Panc1 (cell line): ENCODE results near the gene DUSP10. TPM values are rescaled to one million over a fixed set of nuclear protein-coding genes. Genes with fewer than 3 reads are reported as not detected.

Source experiments
- ATAC-seq: fragments of 200-7000 bp; cut with Tn5 transposase; 2 replicates; pipeline ENCODE4 v1.9.1; 2020; ENCODE audit warnings: mild to moderate bottlenecking, moderate library complexity
- BruUV-seq: library from RNA; stranded (reverse); fragments of 400-500 nt; replicated peaks from 2 replicates; lab custom pipeline; 2021; lab: Mats Ljungman, UMichigan
- CTCF ChIA-PET: fragments of 300-600 bp; sonication (Branson Sonifier 250); formaldehyde crosslinking; loops from one replicate; lab custom pipeline; 2022; ENCODE audit warnings: antibody characterized with exemption; lab: Charles Lee
- POLR2A ChIA-PET: fragments of 300-600 bp; sonication (Branson Sonifier 250); formaldehyde crosslinking; loops from one replicate; lab custom pipeline; 2022; ENCODE audit warnings: antibody characterized with exemption; lab: Charles Lee
- DNase-seq: peaks from one replicate; pipeline ENCODE4 v3.0.0-alpha.2; 2010; ENCODE audit warnings: low read depth, low spot score
- H3K27ac ChIP-seq: 2 replicates; pipeline ENCODE4 v1.5.1; 2011; ENCODE audit warnings: mild to moderate bottlenecking, low read length, inconsistent platforms
- H3K27me3 ChIP-seq: fragments of 200-500 bp; sonication (Bioruptor generic); 2 replicates; pipeline ENCODE4 v1.6.0; 2014; ENCODE audit warnings: low read length, inconsistent platforms; ENCODE audit not compliant: control insufficient read depth, insufficient read depth
- H3K36me3 ChIP-seq: fragments of 200-500 bp; sonication (Bioruptor generic); 2 replicates; pipeline ENCODE4 v1.5.1; 2014; ENCODE audit warnings: inconsistent platforms, mild to moderate bottlenecking, low read length, moderate library complexity; ENCODE audit not compliant: control insufficient read depth, insufficient read depth
- H3K4me1 ChIP-seq: 2 replicates; pipeline ENCODE4 v1.5.1; 2011; ENCODE audit warnings: inconsistent platforms, mild to moderate bottlenecking, low read length, moderate library complexity; ENCODE audit not compliant: control insufficient read depth, insufficient read depth
- H3K4me3 ChIP-seq, 2 experiments: 2 replicates each; pipeline ENCODE4 v1.5.1; 2011 to 2012; ENCODE audit warnings: low read depth in 2 of 2, low read length in 2 of 2, mild to moderate bottlenecking in 2 of 2, inconsistent platforms in 1 of 2, moderate library complexity in 1 of 2
- H3K9me3 ChIP-seq: fragments of 200-500 bp; sonication (Bioruptor generic); 2 replicates; pipeline ENCODE4 v1.5.1; 2014; ENCODE audit warnings: low read depth, mild to moderate bottlenecking, inconsistent platforms, low read length, moderate library complexity; ENCODE audit not compliant: control insufficient read depth, insufficient read depth
- POLR2AphosphoS5 ChIP-seq: IDR thresholded peaks from 2 replicates; pipeline ENCODE4 v1.6.1; 2012; ENCODE audit warnings: mild to moderate bottlenecking, low read depth, low read length, moderate library complexity
- SIN3A ChIP-seq: IDR thresholded peaks from 2 replicates; pipeline ENCODE4 v1.6.1; 2012; ENCODE audit warnings: low read depth, mild to moderate bottlenecking, low read length, moderate library complexity, borderline replicate concordance; ENCODE audit not compliant: insufficient read depth
- TCF7L2 ChIP-seq: IDR thresholded peaks from 2 replicates; pipeline ENCODE4 v1.6.1; 2011; ENCODE audit warnings: mild to moderate bottlenecking, low read depth, low read length, inconsistent platforms
- in situ Hi-C: cut with HindIII; loops from 2 replicates; pipeline ENCODE4 v1.10.0; 2016; ENCODE audit warnings: low sequenced_read_pairs, low pct_unique_long_range_greater_than_20kb
- intact Hi-C: fragments of 100-400 bp; cut with micrococcal nuclease; formaldehyde crosslinking; loops from one replicate; pipeline ENCODE4 v1.10.0; 2022; ENCODE audit not compliant: unreplicated experiment
- total RNA-seq: library from RNA; stranded (reverse); gene quantifications from one replicate; pipeline ENCODE4 v1.2.1, GENCODE V29; 2021; ENCODE audit not compliant: unreplicated experiment
- TF ChIP-seq, protein P1 (sequence below): fragments of 450-650 bp; IDR thresholded peaks from 2 replicates; pipeline ENCODE4 v1.5.1; 2017; ENCODE audit warnings: mild to moderate bottlenecking
- TF ChIP-seq, protein P2 (sequence below), 2 experiments: IDR thresholded peaks; 2 replicates each; pipeline ENCODE4 v1.6.1; 2011 to 2012; ENCODE audit warnings: low read depth in 2 of 2, control low read depth in 1 of 2, low read length in 1 of 2, mild to moderate bottlenecking in 1 of 2, moderate library complexity in 1 of 2; ENCODE audit not compliant: insufficient read depth in 1 of 2

DUSP10 gene
- total RNA-seq, 1 experiment from 2014 or later: 1.4 TPM

DNA sequence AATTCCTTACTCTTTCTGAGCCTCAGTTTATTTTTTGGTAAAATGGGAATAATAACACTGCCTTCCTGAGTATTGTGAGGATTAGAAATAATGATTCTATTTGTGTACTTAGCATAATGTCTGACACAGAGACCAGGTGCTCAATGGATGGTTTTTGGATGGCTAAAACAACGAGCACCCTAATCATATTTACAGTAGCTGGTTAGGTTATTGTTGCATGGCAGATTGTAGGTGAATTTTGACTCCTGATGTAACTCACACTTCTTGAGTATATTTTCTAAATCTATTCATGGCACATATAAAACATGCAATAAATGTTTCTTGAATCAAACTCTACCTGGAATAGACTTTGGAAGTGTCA is 11.9 kb upstream of the DUSP10 start:
- Histone ChIP-seq H3K4me3 (no peak overlapping the region), H3K4me1 (no peaks in the 10 kb centered on the region), H3K27ac (no peak overlapping the region), H3K27me3 (no peaks in the 10 kb centered on the region), H3K9me3 (no peaks in the 10 kb centered on the region), H3K36me3 (no peaks in the 10 kb centered on the region)
- BruUV-seq: no TSS peak
- intact Hi-C loops (no loop called here), in situ Hi-C loops (no loop called here)
- DNase-seq: no peak
- ATAC-seq: no peak
- ChIA-PET CTCF (no interaction called here), POLR2A (no interaction called here)
- TF ChIP-seq, protein P1, sequence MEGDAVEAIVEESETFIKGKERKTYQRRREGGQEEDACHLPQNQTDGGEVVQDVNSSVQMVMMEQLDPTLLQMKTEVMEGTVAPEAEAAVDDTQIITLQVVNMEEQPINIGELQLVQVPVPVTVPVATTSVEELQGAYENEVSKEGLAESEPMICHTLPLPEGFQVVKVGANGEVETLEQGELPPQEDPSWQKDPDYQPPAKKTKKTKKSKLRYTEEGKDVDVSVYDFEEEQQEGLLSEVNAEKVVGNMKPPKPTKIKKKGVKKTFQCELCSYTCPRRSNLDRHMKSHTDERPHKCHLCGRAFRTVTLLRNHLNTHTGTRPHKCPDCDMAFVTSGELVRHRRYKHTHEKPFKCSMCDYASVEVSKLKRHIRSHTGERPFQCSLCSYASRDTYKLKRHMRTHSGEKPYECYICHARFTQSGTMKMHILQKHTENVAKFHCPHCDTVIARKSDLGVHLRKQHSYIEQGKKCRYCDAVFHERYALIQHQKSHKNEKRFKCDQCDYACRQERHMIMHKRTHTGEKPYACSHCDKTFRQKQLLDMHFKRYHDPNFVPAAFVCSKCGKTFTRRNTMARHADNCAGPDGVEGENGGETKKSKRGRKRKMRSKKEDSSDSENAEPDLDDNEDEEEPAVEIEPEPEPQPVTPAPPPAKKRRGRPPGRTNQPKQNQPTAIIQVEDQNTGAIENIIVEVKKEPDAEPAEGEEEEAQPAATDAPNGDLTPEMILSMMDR: no peak
- no peak for TF ChIP-seq TCF7L2
- no peak for TF ChIP-seq POLR2AphosphoS5
- TF ChIP-seq, protein P2, sequence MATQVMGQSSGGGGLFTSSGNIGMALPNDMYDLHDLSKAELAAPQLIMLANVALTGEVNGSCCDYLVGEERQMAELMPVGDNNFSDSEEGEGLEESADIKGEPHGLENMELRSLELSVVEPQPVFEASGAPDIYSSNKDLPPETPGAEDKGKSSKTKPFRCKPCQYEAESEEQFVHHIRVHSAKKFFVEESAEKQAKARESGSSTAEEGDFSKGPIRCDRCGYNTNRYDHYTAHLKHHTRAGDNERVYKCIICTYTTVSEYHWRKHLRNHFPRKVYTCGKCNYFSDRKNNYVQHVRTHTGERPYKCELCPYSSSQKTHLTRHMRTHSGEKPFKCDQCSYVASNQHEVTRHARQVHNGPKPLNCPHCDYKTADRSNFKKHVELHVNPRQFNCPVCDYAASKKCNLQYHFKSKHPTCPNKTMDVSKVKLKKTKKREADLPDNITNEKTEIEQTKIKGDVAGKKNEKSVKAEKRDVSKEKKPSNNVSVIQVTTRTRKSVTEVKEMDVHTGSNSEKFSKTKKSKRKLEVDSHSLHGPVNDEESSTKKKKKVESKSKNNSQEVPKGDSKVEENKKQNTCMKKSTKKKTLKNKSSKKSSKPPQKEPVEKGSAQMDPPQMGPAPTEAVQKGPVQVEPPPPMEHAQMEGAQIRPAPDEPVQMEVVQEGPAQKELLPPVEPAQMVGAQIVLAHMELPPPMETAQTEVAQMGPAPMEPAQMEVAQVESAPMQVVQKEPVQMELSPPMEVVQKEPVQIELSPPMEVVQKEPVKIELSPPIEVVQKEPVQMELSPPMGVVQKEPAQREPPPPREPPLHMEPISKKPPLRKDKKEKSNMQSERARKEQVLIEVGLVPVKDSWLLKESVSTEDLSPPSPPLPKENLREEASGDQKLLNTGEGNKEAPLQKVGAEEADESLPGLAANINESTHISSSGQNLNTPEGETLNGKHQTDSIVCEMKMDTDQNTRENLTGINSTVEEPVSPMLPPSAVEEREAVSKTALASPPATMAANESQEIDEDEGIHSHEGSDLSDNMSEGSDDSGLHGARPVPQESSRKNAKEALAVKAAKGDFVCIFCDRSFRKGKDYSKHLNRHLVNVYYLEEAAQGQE (IDR thresholded peaks at IDR 0.05; ENCODE audit: insufficient read depth in 1 of 2, low read depth in 2 of 2, low read length in 1 of 2): no peak
- no peak for TF ChIP-seq SIN3A

DNA sequence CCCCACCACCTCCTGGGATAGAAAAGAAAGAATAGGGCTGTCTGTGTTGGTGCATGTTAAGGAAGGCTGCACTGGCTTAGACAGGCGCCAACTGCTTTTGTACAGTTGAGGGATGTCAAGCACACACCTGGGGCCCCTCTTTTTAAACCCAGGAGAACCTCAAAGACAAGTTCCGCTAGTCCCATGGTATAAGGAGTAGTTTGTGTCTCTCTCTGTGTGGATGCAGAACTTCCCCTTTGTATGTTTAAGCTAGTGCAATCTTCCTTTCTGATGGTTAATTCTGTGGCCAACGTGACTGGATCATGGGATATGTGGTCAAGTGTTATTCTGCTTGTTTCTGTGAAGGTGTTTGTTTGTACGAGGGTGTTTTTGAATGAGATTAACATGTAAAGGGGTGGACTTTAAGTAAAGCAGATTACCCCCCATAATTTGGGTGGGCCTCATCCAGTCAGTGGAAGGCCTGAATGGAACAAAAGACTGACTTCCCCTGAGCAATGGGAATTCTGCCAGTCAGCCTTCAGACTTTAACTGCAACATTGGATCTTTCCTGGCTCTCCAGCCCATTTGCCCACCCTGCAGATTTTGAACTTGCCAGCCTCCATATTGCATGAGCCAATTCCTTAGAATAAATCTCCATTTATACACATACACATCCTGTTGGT is 9.5 kb upstream of the DUSP10 start:
- Histone ChIP-seq H3K4me1 (no peaks in the 10 kb centered on the region), H3K27ac (no peak overlapping the region), H3K4me3 (no peak overlapping the region), H3K27me3 (no peaks in the 10 kb centered on the region), H3K9me3 (no peaks in the 10 kb centered on the region), H3K36me3 (no peaks in the 10 kb centered on the region)
- ChIA-PET POLR2A (no interaction called here), CTCF (interaction anchor here (0.7 kb wide), 1 partner anchor 305 kb away, joined by 3 read pairs; no protein-coding TSS in a partner anchor)
- ATAC-seq: no peak
- no peak for DNase-seq
- intact Hi-C loops: no loop called here
- in situ Hi-C loops: no loop called here
- TF ChIP-seq POLR2AphosphoS5 (no peak), SIN3A (no peak)
- TF ChIP-seq, protein P2 (IDR thresholded peaks at IDR 0.05; ENCODE audit: insufficient read depth in 1 of 2, low read depth in 2 of 2, low read length in 1 of 2): no peak
- BruUV-seq: no TSS peak
